Left hindlimb (tissue), 1 donor: ENCODE measurements around the gene GABARAP.
A peak's percentile ranks its signal among the peaks of the same experiment; 100 is the strongest.

ENCODE experiments used
- DNase-seq: peaks from one replicate; pipeline ENCODE4 v3.0.0-alpha.2; 2018

The GABARAP gene

GRCh38 chr17:7221278-7222092 lies 20.8 kb downstream of the GABARAP start:
- no peak for DNase-seq

GRCh38 chr17:7220593-7221277 lies 21.5 kb downstream of the GABARAP start:
- no peak for DNase-seq

- peak; percentile 95 for DNase-seq
Measured at GRCh38 chr17:7219812-7220592, 22.2 kb downstream of the GABARAP start, which contains the start of the genes ACADVL and DLG4. TSS of gene ACADVL (plus strand) at chr17:7219938. CDS start at chr17:7219985, 47 bp downstream. TSS of gene DLG4 (minus strand) at chr17:7219836.

- DNase-seq: no peak
Measured at GRCh38 chr17:7219229-7219811, 22.9 kb downstream of the GABARAP start.

GRCh38 chr17:7218758-7219157 lies 23.5 kb downstream of the GABARAP start:
- no peak for DNase-seq

GRCh38 chr17:7218166-7218565 lies 24.1 kb downstream of the GABARAP start:
- DNase-seq: no peak

- peak; percentile 87 for DNase-seq
Measured at GRCh38 chr17:7217113-7217987, 24.9 kb downstream of the GABARAP start.

- no peak for DNase-seq
Measured at GRCh38 chr17:7216242-7217112, 25.8 kb downstream of the GABARAP start.

GRCh38 chr17:7215652-7216180 lies 26.5 kb downstream of the GABARAP start:
- DNase-seq: peak; percentile 66

- peak; percentile 94 for DNase-seq
Measured at GRCh38 chr17:7215136-7215638, 27.1 kb downstream of the GABARAP start.

- peak; percentile 99 for DNase-seq
Measured at GRCh38 chr17:7214300-7215135, 27.7 kb downstream of the GABARAP start.

- peak; percentile 89 for DNase-seq
Measured at GRCh38 chr17:7213895-7214299, 28.4 kb downstream of the GABARAP start.

- no peak for DNase-seq
Measured at GRCh38 chr17:7211491-7212273, 30.6 kb downstream of the GABARAP start.

GRCh38 chr17:7208754-7209460 lies 33.3 kb downstream of the GABARAP start:
- DNase-seq: no peak

- DNase-seq: no peak
Measured at GRCh38 chr17:7208027-7208571, 34.1 kb downstream of the GABARAP start.

GRCh38 chr17:7207120-7208001 lies 34.9 kb downstream of the GABARAP start:
- no peak for DNase-seq
